Activated gamma-delta T cell (primary cell): ENCODE measurements around the gene ANO6.
"Not testable (repeated sequence)": the region's sequence is repeated elsewhere in the genome, so short reads cannot be mapped to it uniquely, and the experiment has no call there.

Source experiments
- DNase-seq: peaks from one replicate; lab custom pipeline; 2025; lab: John Stamatoyannopoulos, UW
- total RNA-seq, 2 donors: gene quantifications; one replicate each; lab custom pipeline; 2026; lab: John Stamatoyannopoulos, UW

The ANO6 gene
- 83.5 to 102 reads per million in 2 donors for total RNA-seq

GRCh38 chr12:45215419-45216229, at the start of gene ANO6:
ANO6 (plus strand) TSS chr12:45216095; CDS start chr12:45216322, 227 bp downstream.
- DNase-seq, result peak; percentile 59

GRCh38 chr12:45168976-45169375, 46.9 kb upstream of the ANO6 start:
- no peak for DNase-seq

- DNase-seq, result no peak
Observed at GRCh38 chr12:45170456-45171042, 45.3 kb upstream of the ANO6 start.

GRCh38 chr12:45173293-45173692, 42.6 kb upstream of the ANO6 start:
- not testable (repeated sequence) for DNase-seq

GRCh38 chr12:45174595-45174994, 41.3 kb upstream of the ANO6 start:
- no peak for DNase-seq

- DNase-seq, result no peak
Observed at GRCh38 chr12:45178771-45179170, 37.1 kb upstream of the ANO6 start.

GRCh38 chr12:45182511-45182910, 33.4 kb upstream of the ANO6 start:
- DNase-seq, result no peak

GRCh38 chr12:45183246-45183645, 32.6 kb upstream of the ANO6 start:
- DNase-seq, result no peak

- DNase-seq, result no peak
Observed at GRCh38 chr12:45184147-45184963, 31.5 kb upstream of the ANO6 start.

GRCh38 chr12:45186762-45187161, 29.1 kb upstream of the ANO6 start:
- no peak for DNase-seq

GRCh38 chr12:45189766-45190403, 26.0 kb upstream of the ANO6 start:
- DNase-seq, result no peak

GRCh38 chr12:45191239-45191638, 24.7 kb upstream of the ANO6 start:
- no peak for DNase-seq

GRCh38 chr12:45192707-45193106, 23.2 kb upstream of the ANO6 start:
- DNase-seq, result no peak

GRCh38 chr12:45200491-45201043, 15.3 kb upstream of the ANO6 start:
- no peak for DNase-seq

- DNase-seq, result no peak
Observed at GRCh38 chr12:45203767-45204166, 12.1 kb upstream of the ANO6 start.

- DNase-seq, result no peak
Observed at GRCh38 chr12:45204757-45205156, 11.1 kb upstream of the ANO6 start.

GRCh38 chr12:45205165-45205825, 10.6 kb upstream of the ANO6 start:
- no peak for DNase-seq

GRCh38 chr12:45208604-45209487, 7.0 kb upstream of the ANO6 start:
- no peak for DNase-seq

- no peak for DNase-seq
Observed at GRCh38 chr12:45209784-45210183, 6.1 kb upstream of the ANO6 start.

GRCh38 chr12:45212064-45212463, 3.8 kb upstream of the ANO6 start:
- DNase-seq, result no peak
